Measurements from ENCODE around the gene PCNX4.

DNA sequence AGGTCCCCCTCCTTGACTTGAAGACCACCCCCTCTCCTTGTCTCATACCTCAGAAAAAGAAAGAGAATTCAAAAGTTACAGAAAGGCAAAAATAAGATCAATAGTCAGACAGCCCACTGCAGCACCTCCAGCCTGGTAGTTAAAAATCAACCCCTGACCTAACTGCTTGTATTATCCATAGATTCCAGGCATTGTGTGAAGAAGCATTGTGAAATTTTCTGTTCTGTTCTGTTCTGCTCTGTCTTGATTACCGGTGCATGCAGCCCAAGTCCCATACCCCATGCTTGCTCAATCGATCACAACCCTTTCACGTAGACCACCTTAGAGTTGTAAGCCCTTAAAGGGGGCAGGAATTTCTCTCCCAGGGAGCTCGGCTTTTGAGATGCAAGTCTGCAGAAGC, 79.2 kb downstream of the PCNX4 start:
- TF ChIP-seq, protein P1, sequence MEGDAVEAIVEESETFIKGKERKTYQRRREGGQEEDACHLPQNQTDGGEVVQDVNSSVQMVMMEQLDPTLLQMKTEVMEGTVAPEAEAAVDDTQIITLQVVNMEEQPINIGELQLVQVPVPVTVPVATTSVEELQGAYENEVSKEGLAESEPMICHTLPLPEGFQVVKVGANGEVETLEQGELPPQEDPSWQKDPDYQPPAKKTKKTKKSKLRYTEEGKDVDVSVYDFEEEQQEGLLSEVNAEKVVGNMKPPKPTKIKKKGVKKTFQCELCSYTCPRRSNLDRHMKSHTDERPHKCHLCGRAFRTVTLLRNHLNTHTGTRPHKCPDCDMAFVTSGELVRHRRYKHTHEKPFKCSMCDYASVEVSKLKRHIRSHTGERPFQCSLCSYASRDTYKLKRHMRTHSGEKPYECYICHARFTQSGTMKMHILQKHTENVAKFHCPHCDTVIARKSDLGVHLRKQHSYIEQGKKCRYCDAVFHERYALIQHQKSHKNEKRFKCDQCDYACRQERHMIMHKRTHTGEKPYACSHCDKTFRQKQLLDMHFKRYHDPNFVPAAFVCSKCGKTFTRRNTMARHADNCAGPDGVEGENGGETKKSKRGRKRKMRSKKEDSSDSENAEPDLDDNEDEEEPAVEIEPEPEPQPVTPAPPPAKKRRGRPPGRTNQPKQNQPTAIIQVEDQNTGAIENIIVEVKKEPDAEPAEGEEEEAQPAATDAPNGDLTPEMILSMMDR (IDR thresholded peaks at IDR 0.05) = no peak
- TF ChIP-seq POLR2A (IDR thresholded peaks at IDR 0.05) (no peak), POLR2AphosphoS5 (IDR thresholded peaks at IDR 0.05) (no peak)

All from prostate gland (tissue), 2 donors.